ENCODE data around the gene BCLAF1. TPM values are rescaled to one million over a fixed set of nuclear protein-coding genes. Genes with fewer than 3 reads are reported as not detected.
A peak's percentile ranks its signal among the peaks of the same experiment; 100 is the strongest.

Gene BCLAF1, protein sequence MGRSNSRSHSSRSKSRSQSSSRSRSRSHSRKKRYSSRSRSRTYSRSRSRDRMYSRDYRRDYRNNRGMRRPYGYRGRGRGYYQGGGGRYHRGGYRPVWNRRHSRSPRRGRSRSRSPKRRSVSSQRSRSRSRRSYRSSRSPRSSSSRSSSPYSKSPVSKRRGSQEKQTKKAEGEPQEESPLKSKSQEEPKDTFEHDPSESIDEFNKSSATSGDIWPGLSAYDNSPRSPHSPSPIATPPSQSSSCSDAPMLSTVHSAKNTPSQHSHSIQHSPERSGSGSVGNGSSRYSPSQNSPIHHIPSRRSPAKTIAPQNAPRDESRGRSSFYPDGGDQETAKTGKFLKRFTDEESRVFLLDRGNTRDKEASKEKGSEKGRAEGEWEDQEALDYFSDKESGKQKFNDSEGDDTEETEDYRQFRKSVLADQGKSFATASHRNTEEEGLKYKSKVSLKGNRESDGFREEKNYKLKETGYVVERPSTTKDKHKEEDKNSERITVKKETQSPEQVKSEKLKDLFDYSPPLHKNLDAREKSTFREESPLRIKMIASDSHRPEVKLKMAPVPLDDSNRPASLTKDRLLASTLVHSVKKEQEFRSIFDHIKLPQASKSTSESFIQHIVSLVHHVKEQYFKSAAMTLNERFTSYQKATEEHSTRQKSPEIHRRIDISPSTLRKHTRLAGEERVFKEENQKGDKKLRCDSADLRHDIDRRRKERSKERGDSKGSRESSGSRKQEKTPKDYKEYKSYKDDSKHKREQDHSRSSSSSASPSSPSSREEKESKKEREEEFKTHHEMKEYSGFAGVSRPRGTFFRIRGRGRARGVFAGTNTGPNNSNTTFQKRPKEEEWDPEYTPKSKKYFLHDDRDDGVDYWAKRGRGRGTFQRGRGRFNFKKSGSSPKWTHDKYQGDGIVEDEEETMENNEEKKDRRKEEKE
- total RNA-seq = 83.2 and 135 TPM in 2 replicates

GRCh38 chr6:136289579-136290409 is at the start of gene BCLAF1:
BCLAF1 (minus strand) TSS chr6:136289846; CDS start chr6:136279866, 9,980 bp downstream.
- DNase-seq (ENCODE audit: low read depth) = peak; percentile 96

- no peak for DNase-seq (ENCODE audit: low read depth)
These were observed 48.8 kb upstream of the BCLAF1 start for GRCh38 chr6:136338486-136338885.

DNA sequence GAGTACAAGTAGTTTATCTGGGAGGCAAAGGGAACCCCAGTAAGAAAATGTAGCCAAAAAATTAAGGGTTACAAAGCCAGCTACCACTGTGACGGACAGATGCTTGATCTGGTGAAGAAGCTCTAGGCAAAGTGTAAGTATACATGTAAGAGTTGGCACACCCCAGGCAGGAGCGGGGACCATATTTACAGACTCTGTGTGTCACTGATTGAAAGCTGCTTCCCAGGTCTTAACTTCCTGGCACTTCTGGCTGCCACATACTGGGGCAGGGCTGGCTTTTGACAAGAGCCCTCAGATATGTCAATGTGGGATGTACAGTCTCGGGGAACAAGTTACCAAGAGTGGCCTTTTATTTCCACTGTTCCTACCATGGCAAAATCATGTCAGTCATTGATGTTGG is 48.0 kb upstream of the BCLAF1 start:
- no peak for DNase-seq (ENCODE audit: low read depth)

DNA sequence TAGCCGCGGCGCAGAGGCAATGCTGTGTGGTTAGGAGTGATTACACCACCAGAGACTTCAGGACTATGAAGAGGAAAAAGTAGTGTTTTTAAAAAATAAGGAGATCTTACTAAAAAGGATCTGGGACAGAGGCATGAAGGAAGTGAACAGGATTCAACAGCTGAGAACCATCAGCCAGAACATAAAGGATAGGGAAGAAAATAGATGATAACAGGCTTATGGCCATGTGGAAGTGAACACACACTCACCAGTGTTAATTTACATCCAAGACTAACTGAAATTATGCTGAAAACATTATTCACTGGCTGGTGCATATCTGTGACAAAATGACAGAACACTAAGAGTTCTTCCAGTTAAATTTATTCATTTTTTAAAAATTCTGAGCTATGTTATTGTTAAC is 47.5 kb upstream of the BCLAF1 start:
- DNase-seq (ENCODE audit: low read depth) = no peak

GRCh38 chr6:136335736-136336363 is 46.2 kb upstream of the BCLAF1 start:
- DNase-seq (ENCODE audit: low read depth) = no peak

- no peak for DNase-seq (ENCODE audit: low read depth)
These were observed 45.2 kb upstream of the BCLAF1 start for GRCh38 chr6:136334853-136335252.

DNA sequence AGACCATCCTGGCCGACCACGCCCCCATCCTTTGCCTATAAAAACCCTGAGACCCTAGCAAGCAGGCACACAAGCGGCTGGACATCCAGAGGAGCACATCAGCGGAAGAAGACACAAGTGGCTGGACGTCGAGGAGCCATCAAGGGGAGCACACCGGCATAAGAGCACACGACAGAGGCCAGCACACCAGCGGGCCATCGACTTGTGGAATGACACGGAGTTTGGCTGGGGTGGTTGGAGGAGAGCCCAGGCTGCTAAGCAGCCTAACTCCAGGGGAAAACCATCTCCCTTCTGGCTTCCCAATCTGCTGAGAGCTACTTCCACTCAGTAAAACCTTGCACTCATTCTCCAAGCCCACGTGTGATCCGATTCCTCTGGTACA is 44.8 kb upstream of the BCLAF1 start:
- no peak for DNase-seq (ENCODE audit: low read depth)

- no peak for DNase-seq (ENCODE audit: low read depth)
These were observed 44.3 kb upstream of the BCLAF1 start for GRCh38 chr6:136333824-136334464.

GRCh38 chr6:136331461-136331860 is 41.8 kb upstream of the BCLAF1 start:
- DNase-seq (ENCODE audit: low read depth) = no peak

GRCh38 chr6:136330634-136331033 is 41.0 kb upstream of the BCLAF1 start:
- DNase-seq (ENCODE audit: low read depth) = no peak

- peak; percentile 57 for DNase-seq (ENCODE audit: low read depth)
These were observed 36.5 kb upstream of the BCLAF1 start for GRCh38 chr6:136326038-136326553.

- no peak for DNase-seq (ENCODE audit: low read depth)
These were observed 35.2 kb upstream of the BCLAF1 start for GRCh38 chr6:136324686-136325380.

DNA sequence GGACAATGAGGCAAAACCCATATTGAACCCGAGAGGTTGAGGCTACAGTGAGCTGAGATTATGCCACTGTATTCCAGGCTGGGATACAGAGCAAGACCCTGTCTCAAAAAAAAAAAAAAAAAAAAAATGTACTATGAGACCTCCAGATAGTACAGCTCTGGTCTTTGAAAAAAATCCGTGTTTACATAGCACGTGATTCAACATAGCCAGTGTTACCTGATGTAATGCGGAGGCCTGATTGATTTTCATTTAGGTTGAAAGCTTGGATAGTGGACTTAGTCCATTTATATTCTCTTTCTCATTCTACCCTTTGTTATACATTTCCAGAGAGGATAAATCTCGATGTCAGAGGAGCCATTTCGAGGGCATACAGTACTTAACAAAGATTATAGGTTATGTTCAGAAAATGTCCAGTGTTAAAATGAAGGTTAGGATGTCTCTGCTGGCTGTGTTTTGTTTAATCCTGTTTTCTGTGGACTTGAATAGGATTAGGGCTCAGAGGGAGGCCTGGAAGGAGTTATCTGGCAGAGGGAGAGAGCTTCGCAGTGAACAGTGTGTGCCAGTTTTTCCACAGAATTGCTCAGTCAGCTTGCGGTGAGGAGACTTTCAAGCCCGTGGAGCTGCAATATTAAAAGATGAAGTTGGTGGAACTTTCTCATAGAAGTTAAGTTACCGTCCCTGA is 33.9 kb upstream of the BCLAF1 start:
- DNase-seq (ENCODE audit: low read depth) = no peak

DNA sequence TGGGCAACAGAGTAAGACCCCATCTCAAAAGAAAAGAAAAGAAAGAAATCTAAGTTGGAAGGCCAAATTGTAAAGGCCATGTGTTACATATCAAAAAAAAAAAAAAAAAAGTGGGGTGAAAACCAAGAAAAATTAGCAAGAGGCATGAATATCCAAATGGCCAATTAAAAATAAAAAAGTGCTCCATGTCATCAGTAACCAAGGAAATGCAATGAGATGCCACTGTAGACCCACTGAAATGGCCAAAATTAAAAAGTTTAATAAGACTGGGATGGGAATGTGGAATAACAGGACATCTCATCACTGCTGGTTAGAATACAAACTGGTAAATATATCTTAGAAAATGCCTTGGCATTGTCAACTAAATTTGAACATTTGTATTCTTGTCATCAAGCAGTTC is 30.1 kb upstream of the BCLAF1 start:
- no peak for DNase-seq (ENCODE audit: low read depth)

DNA sequence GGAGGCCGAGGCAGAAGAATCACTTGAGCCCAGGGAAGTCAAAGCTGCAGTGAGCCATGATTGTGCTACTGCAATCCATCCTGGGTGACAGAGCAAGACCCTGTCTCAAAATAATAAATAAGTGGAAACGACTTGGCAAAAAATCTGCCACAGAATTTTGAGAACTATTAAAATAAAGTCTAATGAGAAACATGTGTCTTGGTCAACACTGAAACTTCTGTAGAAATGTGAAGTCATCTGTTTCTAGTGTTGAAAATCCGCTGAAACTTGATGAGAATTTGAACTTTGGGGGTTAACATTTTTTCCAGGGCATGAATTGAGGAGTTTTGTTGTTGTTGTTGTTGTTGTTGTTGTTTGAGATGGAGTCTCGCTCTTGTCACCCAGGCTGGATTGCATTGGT is 29.0 kb upstream of the BCLAF1 start:
- no peak for DNase-seq (ENCODE audit: low read depth)

- no peak for DNase-seq (ENCODE audit: low read depth)
These were observed 28.3 kb upstream of the BCLAF1 start for GRCh38 chr6:136317971-136318370.

GRCh38 chr6:136317021-136317694 is 27.5 kb upstream of the BCLAF1 start:
- DNase-seq (ENCODE audit: low read depth) = peak; percentile 72

GRCh38 chr6:136315594-136315993 is 25.9 kb upstream of the BCLAF1 start:
- DNase-seq (ENCODE audit: low read depth) = no peak

DNA sequence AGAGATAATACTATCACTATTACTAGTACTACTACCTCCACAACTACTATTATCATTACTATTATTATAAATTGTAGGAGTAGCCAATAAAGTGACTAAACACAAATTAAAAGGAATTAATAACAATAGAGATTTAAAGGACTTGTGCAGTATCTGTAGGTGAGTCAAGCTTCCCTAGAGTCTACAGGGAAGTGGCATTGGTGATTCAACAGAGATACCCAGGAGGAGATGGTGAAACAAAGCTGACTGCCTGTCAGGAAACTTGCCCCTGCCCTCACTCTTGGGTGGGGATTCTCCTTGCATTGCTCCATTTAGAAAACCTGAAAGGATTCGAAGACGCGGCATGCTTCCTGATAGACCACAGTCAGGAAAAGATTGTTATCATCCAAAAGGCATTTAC is 23.3 kb upstream of the BCLAF1 start:
- peak; percentile 8 for DNase-seq (ENCODE audit: low read depth)
